WTC11 (cell line): ENCODE data around the gene ZNF226. TPM values are rescaled to one million over a fixed set of nuclear protein-coding genes. Genes with fewer than 3 reads are reported as not detected.

Experiments used
- ATAC-seq: fragments of 200-7000 bp; cut with Tn5 transposase; 2 replicates; pipeline ENCODE4 v1.10.0; 2021; ENCODE audit warnings: mild to moderate bottlenecking, moderate library complexity
- CTCF ChIA-PET: fragments of 300-600 bp; sonication (Branson Sonifier 250); formaldehyde crosslinking; loops from one replicate; lab custom pipeline; 2021; ENCODE audit warnings: antibody characterized with exemption; lab: Charles Lee
- POLR2A ChIA-PET: fragments of 350-600 bp; sonication (Branson Sonifier 250); formaldehyde crosslinking; loops from one replicate; lab custom pipeline; 2021; ENCODE audit warnings: antibody characterized with exemption; lab: Charles Lee
- DNase-seq: peaks from one replicate; pipeline ENCODE4 v3.0.0; 2021; ENCODE audit warnings: low spot score
- H3K27ac Mint-ChIP-seq: 2 replicates; pipeline ENCODE4 v1.8.0; 2021; ENCODE audit warnings: mixed read lengths
- H3K27me3 Mint-ChIP-seq: 2 replicates; pipeline ENCODE4 v1.8.0; 2021; ENCODE audit warnings: low read depth, mild to moderate bottlenecking, moderate library complexity, mixed read lengths
- H3K36me3 Mint-ChIP-seq: 2 replicates; pipeline ENCODE4 v1.8.0; 2021; ENCODE audit warnings: mixed read lengths
- H3K4me1 Mint-ChIP-seq: 2 replicates; pipeline ENCODE4 v1.8.0; 2022; ENCODE audit warnings: mixed read lengths
- H3K4me3 Mint-ChIP-seq: 2 replicates; pipeline ENCODE4 v1.8.0; 2021; ENCODE audit warnings: mild to moderate bottlenecking, moderate library complexity, mixed read lengths
- H3K9me3 Mint-ChIP-seq: 2 replicates; pipeline ENCODE4 v1.8.0; 2021; ENCODE audit warnings: mixed read lengths
- CREB1 ChIP-seq: sonication (generic); formaldehyde crosslinking; IDR thresholded peaks from 2 replicates; pipeline ENCODE4 v1.8.0; 2023; ENCODE audit warnings: mild to moderate bottlenecking, missing genetic modification reagents
- ELF4 ChIP-seq: sonication (generic); formaldehyde crosslinking; IDR thresholded peaks from 2 replicates; pipeline ENCODE4 v1.8.1; 2022; ENCODE audit warnings: low read depth, mild to moderate bottlenecking, moderate library complexity, missing genetic modification reagents
- JAZF1 ChIP-seq: fragments of 250-450 bp; sonication (Bioruptor Pico); IDR thresholded peaks from 2 replicates; pipeline ENCODE4 v1.9.0; 2021; ENCODE audit warnings: moderate library complexity, mild to moderate bottlenecking, inconsistent platforms
- MYBL2 ChIP-seq: sonication (generic); formaldehyde crosslinking; IDR thresholded peaks from 2 replicates; pipeline ENCODE4 v1.8.1; 2023; ENCODE audit warnings: mild to moderate bottlenecking, moderate library complexity, missing genetic modification reagents
- NFE2L1 ChIP-seq: sonication (generic); formaldehyde crosslinking; IDR thresholded peaks from 2 replicates; pipeline ENCODE4 v1.8.1; 2023; ENCODE audit warnings: missing genetic modification reagents
- NR1H2 ChIP-seq: sonication (generic); formaldehyde crosslinking; IDR thresholded peaks from 2 replicates; pipeline ENCODE4 v1.9.0; 2021; ENCODE audit warnings: mild to moderate bottlenecking, moderate library complexity, missing genetic modification reagents
- TP53 ChIP-seq: sonication (generic); formaldehyde crosslinking; IDR thresholded peaks from 2 replicates; pipeline ENCODE4 v1.8.1; 2023; ENCODE audit warnings: mild to moderate bottlenecking, missing genetic modification reagents
- ZBTB21 ChIP-seq: sonication (generic); formaldehyde crosslinking; IDR thresholded peaks from 2 replicates; pipeline ENCODE4 v1.8.1; 2023; ENCODE audit warnings: mild to moderate bottlenecking, missing genetic modification reagents, borderline replicate concordance
- ZNF121 ChIP-seq: sonication (generic); formaldehyde crosslinking; IDR thresholded peaks from 2 replicates; pipeline ENCODE4 v1.8.0; 2023; ENCODE audit warnings: missing genetic modification reagents
- ZNF263 ChIP-seq: sonication (generic); formaldehyde crosslinking; IDR thresholded peaks from 2 replicates; pipeline ENCODE4 v1.8.1; 2022; ENCODE audit warnings: low read depth, mild to moderate bottlenecking, moderate library complexity, missing genetic modification reagents
- ZNF416 ChIP-seq: fragments of 250-450 bp; sonication (Bioruptor Pico); IDR thresholded peaks from 2 replicates; pipeline ENCODE4 v1.9.0; 2021; ENCODE audit warnings: mild to moderate bottlenecking, inconsistent platforms
- total RNA-seq: library from RNA; stranded (reverse); gene quantifications from 3 replicates; pipeline ENCODE4 v1.2.3, GENCODE V29; 2021
- TF ChIP-seq, protein P1 (sequence below): sonication (generic); formaldehyde crosslinking; conservative IDR thresholded peaks from 2 replicates; pipeline ENCODE4 v1.8.1; 2023; ENCODE audit warnings: mild to moderate bottlenecking, low read depth, missing genetic modification reagents, moderate library complexity
- TF ChIP-seq, protein P2 (sequence below): fragments of 250-450 bp; sonication (Bioruptor Pico); IDR thresholded peaks from 2 replicates; pipeline ENCODE4 v1.9.0; 2021; ENCODE audit warnings: mild to moderate bottlenecking
- TF ChIP-seq, protein P3 (sequence below): sonication (generic); formaldehyde crosslinking; IDR thresholded peaks from 2 replicates; pipeline ENCODE4 v1.8.1; 2023; ENCODE audit warnings: mild to moderate bottlenecking, missing genetic modification reagents, moderate library complexity
- TF ChIP-seq, protein P4 (sequence below): sonication (generic); formaldehyde crosslinking; IDR thresholded peaks from 2 replicates; pipeline ENCODE4 v1.8.0; 2023; ENCODE audit warnings: missing genetic modification reagents, mild to moderate bottlenecking, borderline replicate concordance
- TF ChIP-seq, protein P5 (sequence below): sonication (generic); formaldehyde crosslinking; IDR thresholded peaks from 2 replicates; pipeline ENCODE4 v1.8.0; 2022; ENCODE audit warnings: mild to moderate bottlenecking, missing genetic modification reagents
- TF ChIP-seq, protein P6 (sequence below): sonication (generic); formaldehyde crosslinking; conservative IDR thresholded peaks from 2 replicates; pipeline ENCODE4 v1.8.1; 2022; ENCODE audit warnings: mild to moderate bottlenecking, missing genetic modification reagents
- TF ChIP-seq, protein P7 (sequence below): sonication (generic); formaldehyde crosslinking; IDR thresholded peaks from 2 replicates; pipeline ENCODE4 v1.8.0; 2022; ENCODE audit warnings: missing genetic modification reagents
- TF ChIP-seq, protein P8 (sequence below): sonication (generic); formaldehyde crosslinking; IDR thresholded peaks from 2 replicates; pipeline ENCODE4 v1.8.1; 2023; ENCODE audit warnings: mild to moderate bottlenecking, missing genetic modification reagents

Gene ZNF226
- total RNA-seq, 1 experiment from 2014 or later = 18.5 TPM

DNA sequence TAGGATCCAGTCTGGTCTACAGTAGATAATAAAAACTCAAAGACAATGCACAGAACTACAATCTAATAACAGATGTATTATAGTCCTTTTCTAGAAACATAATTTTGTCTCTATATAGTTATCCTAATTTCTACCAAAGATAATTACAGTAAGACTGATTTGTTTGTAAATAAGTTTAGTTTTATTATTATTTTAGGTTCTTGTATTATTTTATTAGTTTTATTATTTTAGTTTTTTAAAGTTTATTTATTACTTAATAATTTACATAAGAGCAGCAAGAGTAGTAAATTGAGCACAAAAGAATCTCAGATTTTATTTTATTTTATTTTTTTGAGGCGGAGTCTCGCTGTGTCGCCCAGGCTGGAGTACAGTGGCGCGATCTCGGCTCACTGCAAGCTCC is 25.1 kb downstream of the ZNF226 start:
- Mint-ChIP-seq H3K9me3 (peaks cover 70% of the 10 kb centered on the region), H3K4me1 (no peaks in the 10 kb centered on the region), H3K36me3 (peaks cover 12% of the 10 kb centered on the region), H3K4me3 (no peak overlapping the region), H3K27me3 (peaks cover 33% of the 10 kb centered on the region), H3K27ac (no peak overlapping the region)
- ChIA-PET CTCF (no interaction called here), POLR2A (no interaction called here)
- TF ChIP-seq, protein P1, sequence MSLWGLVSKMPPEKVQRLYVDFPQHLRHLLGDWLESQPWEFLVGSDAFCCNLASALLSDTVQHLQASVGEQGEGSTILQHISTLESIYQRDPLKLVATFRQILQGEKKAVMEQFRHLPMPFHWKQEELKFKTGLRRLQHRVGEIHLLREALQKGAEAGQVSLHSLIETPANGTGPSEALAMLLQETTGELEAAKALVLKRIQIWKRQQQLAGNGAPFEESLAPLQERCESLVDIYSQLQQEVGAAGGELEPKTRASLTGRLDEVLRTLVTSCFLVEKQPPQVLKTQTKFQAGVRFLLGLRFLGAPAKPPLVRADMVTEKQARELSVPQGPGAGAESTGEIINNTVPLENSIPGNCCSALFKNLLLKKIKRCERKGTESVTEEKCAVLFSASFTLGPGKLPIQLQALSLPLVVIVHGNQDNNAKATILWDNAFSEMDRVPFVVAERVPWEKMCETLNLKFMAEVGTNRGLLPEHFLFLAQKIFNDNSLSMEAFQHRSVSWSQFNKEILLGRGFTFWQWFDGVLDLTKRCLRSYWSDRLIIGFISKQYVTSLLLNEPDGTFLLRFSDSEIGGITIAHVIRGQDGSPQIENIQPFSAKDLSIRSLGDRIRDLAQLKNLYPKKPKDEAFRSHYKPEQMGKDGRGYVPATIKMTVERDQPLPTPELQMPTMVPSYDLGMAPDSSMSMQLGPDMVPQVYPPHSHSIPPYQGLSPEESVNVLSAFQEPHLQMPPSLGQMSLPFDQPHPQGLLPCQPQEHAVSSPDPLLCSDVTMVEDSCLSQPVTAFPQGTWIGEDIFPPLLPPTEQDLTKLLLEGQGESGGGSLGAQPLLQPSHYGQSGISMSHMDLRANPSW (CRISPR knock-in tag) = no peak
- TF ChIP-seq ZNF121 (no peak), ZNF263 (CRISPR knock-in tag) (no peak), ZNF416 (CRISPR knock-in tag) (no peak), CREB1 (no peak), NFE2L1 (CRISPR knock-in tag) (no peak), TP53 (no peak), JAZF1 (CRISPR knock-in tag) (no peak), NR1H2 (CRISPR knock-in tag) (no peak), MYBL2 (CRISPR knock-in tag) (no peak), ELF4 (CRISPR knock-in tag) (no peak), ZBTB21 (CRISPR knock-in tag) (no peak)
- TF ChIP-seq, protein P2, sequence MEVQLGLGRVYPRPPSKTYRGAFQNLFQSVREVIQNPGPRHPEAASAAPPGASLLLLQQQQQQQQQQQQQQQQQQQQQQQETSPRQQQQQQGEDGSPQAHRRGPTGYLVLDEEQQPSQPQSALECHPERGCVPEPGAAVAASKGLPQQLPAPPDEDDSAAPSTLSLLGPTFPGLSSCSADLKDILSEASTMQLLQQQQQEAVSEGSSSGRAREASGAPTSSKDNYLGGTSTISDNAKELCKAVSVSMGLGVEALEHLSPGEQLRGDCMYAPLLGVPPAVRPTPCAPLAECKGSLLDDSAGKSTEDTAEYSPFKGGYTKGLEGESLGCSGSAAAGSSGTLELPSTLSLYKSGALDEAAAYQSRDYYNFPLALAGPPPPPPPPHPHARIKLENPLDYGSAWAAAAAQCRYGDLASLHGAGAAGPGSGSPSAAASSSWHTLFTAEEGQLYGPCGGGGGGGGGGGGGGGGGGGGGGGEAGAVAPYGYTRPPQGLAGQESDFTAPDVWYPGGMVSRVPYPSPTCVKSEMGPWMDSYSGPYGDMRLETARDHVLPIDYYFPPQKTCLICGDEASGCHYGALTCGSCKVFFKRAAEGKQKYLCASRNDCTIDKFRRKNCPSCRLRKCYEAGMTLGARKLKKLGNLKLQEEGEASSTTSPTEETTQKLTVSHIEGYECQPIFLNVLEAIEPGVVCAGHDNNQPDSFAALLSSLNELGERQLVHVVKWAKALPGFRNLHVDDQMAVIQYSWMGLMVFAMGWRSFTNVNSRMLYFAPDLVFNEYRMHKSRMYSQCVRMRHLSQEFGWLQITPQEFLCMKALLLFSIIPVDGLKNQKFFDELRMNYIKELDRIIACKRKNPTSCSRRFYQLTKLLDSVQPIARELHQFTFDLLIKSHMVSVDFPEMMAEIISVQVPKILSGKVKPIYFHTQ (CRISPR knock-in tag) = no peak
- TF ChIP-seq, protein P3, sequence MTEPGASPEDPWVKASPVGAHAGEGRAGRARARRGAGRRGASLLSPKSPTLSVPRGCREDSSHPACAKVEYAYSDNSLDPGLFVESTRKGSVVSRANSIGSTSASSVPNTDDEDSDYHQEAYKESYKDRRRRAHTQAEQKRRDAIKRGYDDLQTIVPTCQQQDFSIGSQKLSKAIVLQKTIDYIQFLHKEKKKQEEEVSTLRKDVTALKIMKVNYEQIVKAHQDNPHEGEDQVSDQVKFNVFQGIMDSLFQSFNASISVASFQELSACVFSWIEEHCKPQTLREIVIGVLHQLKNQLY (CRISPR knock-in tag) = no peak
- TF ChIP-seq, protein P4, sequence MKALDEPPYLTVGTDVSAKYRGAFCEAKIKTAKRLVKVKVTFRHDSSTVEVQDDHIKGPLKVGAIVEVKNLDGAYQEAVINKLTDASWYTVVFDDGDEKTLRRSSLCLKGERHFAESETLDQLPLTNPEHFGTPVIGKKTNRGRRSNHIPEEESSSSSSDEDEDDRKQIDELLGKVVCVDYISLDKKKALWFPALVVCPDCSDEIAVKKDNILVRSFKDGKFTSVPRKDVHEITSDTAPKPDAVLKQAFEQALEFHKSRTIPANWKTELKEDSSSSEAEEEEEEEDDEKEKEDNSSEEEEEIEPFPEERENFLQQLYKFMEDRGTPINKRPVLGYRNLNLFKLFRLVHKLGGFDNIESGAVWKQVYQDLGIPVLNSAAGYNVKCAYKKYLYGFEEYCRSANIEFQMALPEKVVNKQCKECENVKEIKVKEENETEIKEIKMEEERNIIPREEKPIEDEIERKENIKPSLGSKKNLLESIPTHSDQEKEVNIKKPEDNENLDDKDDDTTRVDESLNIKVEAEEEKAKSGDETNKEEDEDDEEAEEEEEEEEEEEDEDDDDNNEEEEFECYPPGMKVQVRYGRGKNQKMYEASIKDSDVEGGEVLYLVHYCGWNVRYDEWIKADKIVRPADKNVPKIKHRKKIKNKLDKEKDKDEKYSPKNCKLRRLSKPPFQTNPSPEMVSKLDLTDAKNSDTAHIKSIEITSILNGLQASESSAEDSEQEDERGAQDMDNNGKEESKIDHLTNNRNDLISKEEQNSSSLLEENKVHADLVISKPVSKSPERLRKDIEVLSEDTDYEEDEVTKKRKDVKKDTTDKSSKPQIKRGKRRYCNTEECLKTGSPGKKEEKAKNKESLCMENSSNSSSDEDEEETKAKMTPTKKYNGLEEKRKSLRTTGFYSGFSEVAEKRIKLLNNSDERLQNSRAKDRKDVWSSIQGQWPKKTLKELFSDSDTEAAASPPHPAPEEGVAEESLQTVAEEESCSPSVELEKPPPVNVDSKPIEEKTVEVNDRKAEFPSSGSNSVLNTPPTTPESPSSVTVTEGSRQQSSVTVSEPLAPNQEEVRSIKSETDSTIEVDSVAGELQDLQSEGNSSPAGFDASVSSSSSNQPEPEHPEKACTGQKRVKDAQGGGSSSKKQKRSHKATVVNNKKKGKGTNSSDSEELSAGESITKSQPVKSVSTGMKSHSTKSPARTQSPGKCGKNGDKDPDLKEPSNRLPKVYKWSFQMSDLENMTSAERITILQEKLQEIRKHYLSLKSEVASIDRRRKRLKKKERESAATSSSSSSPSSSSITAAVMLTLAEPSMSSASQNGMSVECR = no peak
- TF ChIP-seq, protein P5, sequence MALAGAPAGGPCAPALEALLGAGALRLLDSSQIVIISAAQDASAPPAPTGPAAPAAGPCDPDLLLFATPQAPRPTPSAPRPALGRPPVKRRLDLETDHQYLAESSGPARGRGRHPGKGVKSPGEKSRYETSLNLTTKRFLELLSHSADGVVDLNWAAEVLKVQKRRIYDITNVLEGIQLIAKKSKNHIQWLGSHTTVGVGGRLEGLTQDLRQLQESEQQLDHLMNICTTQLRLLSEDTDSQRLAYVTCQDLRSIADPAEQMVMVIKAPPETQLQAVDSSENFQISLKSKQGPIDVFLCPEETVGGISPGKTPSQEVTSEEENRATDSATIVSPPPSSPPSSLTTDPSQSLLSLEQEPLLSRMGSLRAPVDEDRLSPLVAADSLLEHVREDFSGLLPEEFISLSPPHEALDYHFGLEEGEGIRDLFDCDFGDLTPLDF (CRISPR knock-in tag) = no peak
- TF ChIP-seq, protein P6, sequence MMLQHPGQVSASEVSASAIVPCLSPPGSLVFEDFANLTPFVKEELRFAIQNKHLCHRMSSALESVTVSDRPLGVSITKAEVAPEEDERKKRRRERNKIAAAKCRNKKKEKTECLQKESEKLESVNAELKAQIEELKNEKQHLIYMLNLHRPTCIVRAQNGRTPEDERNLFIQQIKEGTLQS (CRISPR knock-in tag) = no peak
- TF ChIP-seq, protein P7, sequence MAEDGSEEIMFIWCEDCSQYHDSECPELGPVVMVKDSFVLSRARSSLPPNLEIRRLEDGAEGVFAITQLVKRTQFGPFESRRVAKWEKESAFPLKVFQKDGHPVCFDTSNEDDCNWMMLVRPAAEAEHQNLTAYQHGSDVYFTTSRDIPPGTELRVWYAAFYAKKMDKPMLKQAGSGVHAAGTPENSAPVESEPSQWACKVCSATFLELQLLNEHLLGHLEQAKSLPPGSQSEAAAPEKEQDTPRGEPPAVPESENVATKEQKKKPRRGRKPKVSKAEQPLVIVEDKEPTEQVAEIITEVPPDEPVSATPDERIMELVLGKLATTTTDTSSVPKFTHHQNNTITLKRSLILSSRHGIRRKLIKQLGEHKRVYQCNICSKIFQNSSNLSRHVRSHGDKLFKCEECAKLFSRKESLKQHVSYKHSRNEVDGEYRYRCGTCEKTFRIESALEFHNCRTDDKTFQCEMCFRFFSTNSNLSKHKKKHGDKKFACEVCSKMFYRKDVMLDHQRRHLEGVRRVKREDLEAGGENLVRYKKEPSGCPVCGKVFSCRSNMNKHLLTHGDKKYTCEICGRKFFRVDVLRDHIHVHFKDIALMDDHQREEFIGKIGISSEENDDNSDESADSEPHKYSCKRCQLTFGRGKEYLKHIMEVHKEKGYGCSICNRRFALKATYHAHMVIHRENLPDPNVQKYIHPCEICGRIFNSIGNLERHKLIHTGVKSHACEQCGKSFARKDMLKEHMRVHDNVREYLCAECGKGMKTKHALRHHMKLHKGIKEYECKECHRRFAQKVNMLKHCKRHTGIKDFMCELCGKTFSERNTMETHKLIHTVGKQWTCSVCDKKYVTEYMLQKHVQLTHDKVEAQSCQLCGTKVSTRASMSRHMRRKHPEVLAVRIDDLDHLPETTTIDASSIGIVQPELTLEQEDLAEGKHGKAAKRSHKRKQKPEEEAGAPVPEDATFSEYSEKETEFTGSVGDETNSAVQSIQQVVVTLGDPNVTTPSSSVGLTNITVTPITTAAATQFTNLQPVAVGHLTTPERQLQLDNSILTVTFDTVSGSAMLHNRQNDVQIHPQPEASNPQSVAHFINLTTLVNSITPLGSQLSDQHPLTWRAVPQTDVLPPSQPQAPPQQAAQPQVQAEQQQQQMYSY = no peak
- TF ChIP-seq, protein P8, sequence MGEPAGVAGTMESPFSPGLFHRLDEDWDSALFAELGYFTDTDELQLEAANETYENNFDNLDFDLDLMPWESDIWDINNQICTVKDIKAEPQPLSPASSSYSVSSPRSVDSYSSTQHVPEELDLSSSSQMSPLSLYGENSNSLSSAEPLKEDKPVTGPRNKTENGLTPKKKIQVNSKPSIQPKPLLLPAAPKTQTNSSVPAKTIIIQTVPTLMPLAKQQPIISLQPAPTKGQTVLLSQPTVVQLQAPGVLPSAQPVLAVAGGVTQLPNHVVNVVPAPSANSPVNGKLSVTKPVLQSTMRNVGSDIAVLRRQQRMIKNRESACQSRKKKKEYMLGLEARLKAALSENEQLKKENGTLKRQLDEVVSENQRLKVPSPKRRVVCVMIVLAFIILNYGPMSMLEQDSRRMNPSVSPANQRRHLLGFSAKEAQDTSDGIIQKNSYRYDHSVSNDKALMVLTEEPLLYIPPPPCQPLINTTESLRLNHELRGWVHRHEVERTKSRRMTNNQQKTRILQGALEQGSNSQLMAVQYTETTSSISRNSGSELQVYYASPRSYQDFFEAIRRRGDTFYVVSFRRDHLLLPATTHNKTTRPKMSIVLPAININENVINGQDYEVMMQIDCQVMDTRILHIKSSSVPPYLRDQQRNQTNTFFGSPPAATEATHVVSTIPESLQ (CRISPR knock-in tag) = no peak
- ATAC-seq (no peak), DNase-seq (no peak)
